Epithelial cell of esophagus (primary cell): ENCODE measurements around the gene KIF2A.
A peak's percentile ranks its signal among the peaks of the same experiment; 100 is the strongest.

Source experiments
- DNase-seq: peaks from one replicate; pipeline ENCODE4 v3.0.0; 2010; ENCODE audit warnings: low read depth
- H3K4me3 ChIP-seq: 2 replicates; pipeline ENCODE4 v1.5.1; 2011; ENCODE audit warnings: mild to moderate bottlenecking, low read length, control low read depth
- CTCF ChIP-seq: IDR thresholded peaks from 2 replicates; pipeline ENCODE4 v1.5.1; 2011; ENCODE audit warnings: low read depth, mild to moderate bottlenecking, low read length, control low read depth, inconsistent platforms; ENCODE audit not compliant: insufficient read depth; ENCODE audit errors: missing control alignments

KIF2A gene

GRCh38 chr5:62312674-62313073 lies 6.7 kb downstream of the KIF2A start:
- TF ChIP-seq CTCF, result no peak
- DNase-seq, result no peak
- H3K4me3 ChIP-seq, result no peak overlapping the region

- no peak for TF ChIP-seq CTCF
- no peak overlapping the region for H3K4me3 ChIP-seq
- no peak for DNase-seq
Measured at GRCh38 chr5:62314213-62314830, 8.3 kb downstream of the KIF2A start.

GRCh38 chr5:62315376-62316175 lies 9.6 kb downstream of the KIF2A start:
- no peak overlapping the region for H3K4me3 ChIP-seq
- DNase-seq, result peak; percentile 19
- no peak for TF ChIP-seq CTCF

GRCh38 chr5:62316176-62316502 lies 10.1 kb downstream of the KIF2A start:
- no peak overlapping the region for H3K4me3 ChIP-seq
- no peak for TF ChIP-seq CTCF
- no peak for DNase-seq

GRCh38 chr5:62317810-62318209 lies 11.8 kb downstream of the KIF2A start:
- no peak overlapping the region for H3K4me3 ChIP-seq
- TF ChIP-seq CTCF, result no peak
- DNase-seq, result no peak

GRCh38 chr5:62322484-62322883 lies 16.5 kb downstream of the KIF2A start:
- DNase-seq, result no peak
- H3K4me3 ChIP-seq, result no peak overlapping the region
- TF ChIP-seq CTCF, result no peak

GRCh38 chr5:62326302-62326701 lies 20.3 kb downstream of the KIF2A start:
- no peak for TF ChIP-seq CTCF
- no peak for DNase-seq
- H3K4me3 ChIP-seq, result no peak overlapping the region
